ENCODE results near the gene CORO7.

CORO7 gene

DNA sequence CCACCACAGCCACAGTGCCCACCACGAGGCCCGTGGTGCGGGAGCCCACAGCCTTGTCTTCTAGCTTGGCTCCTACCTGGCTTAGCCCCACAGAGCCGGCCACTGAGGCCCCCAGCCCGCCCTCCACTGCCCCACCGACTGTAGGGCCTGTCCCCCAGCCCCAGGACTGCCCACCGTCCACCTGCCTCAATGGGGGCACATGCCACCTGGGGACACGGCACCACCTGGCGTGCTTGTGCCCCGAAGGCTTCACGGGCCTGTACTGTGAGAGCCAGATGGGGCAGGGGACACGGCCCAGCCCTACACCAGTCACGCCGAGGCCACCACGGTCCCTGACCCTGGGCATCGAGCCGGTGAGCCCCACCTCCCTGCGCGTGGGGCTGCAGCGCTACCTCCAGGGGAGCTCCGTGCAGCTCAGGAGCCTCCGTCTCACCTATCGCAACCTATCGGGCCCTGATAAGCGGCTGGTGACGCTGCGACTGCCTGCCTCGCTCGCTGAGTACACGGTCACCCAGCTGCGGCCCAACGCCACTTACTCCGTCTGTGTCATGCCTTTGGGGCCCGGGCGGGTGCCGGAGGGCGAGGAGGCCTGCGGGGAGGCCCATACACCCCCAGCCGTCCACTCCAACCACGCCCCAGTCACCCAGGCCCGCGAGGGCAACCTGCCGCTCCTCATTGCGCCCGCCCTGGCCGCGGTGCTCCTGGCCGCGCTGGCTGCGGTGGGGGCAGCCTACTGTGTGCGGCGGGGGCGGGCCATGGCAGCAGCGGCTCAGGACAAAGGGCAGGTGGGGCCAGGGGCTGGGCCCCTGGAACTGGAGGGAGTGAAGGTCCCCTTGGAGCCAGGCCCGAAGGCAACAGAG, 34.2 kb downstream of the CORO7 start:
- DNase-seq = no peak

DNA sequence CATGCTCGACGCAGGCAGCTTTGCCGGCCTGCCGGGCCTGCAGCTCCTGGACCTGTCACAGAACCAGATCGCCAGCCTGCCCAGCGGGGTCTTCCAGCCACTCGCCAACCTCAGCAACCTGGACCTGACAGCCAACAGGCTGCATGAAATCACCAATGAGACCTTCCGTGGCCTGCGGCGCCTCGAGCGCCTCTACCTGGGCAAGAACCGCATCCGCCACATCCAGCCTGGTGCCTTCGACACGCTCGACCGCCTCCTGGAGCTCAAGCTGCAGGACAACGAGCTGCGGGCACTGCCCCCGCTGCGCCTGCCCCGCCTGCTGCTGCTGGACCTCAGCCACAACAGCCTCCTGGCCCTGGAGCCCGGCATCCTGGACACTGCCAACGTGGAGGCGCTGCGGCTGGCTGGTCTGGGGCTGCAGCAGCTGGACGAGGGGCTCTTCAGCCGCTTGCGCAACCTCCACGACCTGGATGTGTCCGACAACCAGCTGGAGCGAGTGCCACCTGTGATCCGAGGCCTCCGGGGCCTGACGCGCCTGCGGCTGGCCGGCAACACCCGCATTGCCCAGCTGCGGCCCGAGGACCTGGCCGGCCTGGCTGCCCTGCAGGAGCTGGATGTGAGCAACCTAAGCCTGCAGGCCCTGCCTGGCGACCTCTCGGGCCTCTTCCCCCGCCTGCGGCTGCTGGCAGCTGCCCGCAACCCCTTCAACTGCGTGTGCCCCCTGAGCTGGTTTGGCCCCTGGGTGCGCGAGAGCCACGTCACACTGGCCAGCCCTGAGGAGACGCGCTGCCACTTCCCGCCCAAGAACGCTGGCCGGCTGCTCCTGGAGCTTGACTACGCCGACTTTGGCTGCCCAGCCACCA, 35.1 kb downstream of the CORO7 start:
- no peak for DNase-seq

DNA sequence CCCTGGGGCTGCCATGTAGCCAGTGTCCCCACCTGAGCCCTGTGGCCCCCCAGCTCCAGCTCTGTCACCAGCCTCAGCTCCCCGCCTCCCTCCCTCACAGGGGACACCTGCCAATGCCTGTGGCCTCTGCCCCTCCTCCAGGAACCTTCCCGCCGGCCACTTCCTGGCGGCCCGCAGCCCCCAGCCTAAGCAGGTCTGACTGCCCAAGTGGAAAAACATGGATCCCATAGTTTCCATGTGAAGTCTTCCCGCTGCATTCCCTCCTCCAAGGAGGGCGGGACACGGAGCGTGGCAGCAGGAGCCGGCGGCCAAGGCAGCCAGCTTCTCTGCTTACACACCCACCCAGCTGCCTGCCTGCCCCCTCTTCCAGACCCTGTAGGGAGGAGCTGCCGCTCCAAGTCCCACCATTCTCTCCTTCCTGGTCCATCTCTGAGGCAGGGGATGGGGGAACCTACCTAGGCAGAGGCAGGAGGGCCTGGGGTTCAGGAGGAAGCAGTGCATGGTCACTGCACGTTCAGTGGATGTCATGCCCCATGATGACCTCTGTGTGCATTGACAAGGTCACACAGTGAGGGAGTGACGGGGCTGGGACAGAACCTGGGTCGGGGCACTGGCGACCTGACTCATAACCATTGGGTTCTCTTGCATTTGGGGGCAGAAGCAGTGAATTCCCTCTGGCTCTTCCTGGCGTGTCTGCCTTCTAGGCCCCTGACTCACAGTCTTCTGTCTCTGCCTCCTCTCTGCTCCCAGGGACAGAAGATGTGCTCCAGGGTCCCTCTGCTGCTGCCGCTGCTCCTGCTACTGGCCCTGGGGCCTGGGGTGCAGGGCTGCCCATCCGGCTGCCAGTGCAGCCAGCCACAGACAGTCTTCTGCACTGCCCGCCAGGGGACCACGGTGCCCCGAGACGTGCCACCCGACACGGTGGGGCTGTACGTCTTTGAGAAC, 36.0 kb downstream of the CORO7 start:
- no peak for DNase-seq

DNA sequence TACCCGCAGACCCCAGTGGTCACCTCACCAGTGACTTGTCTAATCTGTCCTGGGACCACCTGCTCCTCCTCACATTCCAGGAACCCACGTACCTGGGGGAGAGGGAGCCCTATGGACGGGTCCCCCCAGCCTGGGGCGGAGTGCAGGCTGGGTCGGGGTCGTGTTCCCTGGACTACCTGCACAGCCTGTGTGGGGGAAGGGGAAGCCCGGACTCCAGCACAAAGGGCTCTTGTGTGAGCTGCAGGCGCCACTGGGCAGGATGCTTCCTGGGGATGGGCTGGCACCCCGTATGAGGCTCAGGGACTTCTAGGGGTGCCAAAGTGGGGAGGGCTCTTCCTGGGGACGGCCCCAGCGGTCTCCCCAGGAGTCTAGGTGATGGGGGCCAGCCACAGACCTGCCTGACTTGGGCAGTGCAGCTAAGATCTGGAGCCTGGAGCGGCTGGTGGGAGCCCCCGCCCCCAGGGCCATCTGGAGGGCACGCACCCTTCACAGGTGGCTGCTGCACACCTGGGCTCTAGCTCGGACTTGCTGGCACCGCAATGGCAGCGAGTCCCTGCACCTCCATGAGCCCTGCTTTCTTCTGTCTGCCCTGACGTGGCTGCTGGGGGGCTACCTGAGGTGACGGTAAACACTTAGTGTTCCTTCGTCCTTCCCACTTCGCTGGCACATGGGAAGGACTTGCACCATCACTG, 37.3 kb downstream of the CORO7 start:
- no peak for DNase-seq

DNA sequence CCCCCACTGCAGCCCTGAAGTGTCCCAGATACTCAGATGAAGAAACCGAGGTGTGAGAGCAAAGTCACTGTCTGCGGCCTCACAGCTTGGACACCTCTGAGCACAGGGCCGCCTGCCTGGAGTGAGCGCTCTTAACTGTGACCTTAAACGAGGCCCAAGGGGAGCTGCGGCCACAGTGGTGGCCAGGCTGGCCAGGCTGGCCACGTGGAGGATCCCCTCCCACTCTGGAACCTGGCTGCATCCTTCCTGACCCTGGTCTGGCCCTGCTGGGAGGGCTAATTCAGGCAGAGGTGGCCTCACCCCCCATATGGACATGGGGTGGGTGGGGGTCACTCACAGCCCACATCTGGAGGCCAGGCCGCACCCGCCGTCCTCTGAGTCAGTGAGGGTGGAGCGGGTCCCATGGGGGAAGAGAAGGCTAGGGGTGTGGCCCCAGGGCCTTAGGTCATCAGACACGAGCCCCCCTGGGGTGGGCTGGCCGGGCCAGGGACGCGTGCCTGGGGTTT, 38.2 kb downstream of the CORO7 start:
- no peak for DNase-seq

DNA sequence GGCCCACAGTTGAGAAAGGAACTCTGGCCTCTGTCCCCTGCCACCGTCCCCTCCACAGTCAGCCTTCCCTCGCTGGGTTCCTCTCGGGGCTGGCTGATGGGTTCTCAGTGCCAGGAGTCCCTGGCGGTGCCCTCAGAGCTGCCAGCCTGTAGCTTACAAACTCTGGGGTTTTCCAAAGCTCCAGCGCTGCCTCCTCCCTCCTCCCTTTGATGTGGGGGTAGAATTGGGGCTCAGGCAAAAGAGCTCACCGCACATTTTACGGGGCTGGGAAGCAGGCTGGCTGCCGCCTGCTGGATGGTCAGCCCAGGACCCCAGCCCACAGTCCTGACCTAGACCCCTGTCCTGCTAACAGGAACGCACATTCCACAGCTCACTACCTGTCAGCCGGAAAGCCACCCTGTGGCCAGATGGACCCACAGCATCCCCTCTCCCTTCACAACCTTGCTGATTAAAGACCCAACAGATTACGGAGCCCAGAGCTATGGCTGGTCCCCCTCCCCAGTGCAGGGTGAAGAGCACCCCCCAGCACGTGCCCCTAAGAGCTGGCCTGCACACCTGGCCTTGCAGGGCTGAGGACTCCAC, 38.7 kb downstream of the CORO7 start:
- DNase-seq = no peak

DNA sequence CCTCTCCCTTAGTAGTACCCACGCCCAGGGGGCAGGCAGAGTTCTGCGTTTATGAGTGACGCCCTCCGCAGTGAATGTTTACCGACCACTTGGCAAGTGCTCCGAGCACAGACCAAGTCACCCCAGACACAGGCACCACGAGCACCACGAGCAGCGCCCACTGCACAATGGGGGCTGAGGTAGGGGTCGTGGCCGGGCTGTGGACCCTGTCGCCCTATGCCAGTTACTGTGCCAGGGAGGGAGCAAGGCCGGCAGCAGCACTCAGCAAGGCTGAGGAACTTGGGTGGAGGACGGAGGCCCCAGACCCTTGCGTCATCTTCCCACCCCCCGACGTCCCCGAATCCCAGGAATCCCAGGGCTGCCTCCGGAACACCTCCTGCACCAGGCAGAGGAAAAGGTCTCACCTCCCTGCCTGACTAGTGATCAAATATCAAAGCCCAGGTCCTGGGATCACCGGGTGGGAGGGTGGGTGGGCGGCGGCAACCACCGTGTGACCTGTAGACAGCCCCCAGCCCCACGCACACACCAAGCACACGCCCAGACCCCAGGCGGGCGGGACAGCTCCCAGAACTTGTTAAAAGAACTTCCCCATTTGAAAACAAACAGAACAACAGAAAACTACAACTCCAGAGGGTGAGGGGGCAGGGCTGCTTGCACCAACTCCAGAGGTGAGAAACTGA, 39.4 kb downstream of the CORO7 start:
- no peak for DNase-seq

DNA sequence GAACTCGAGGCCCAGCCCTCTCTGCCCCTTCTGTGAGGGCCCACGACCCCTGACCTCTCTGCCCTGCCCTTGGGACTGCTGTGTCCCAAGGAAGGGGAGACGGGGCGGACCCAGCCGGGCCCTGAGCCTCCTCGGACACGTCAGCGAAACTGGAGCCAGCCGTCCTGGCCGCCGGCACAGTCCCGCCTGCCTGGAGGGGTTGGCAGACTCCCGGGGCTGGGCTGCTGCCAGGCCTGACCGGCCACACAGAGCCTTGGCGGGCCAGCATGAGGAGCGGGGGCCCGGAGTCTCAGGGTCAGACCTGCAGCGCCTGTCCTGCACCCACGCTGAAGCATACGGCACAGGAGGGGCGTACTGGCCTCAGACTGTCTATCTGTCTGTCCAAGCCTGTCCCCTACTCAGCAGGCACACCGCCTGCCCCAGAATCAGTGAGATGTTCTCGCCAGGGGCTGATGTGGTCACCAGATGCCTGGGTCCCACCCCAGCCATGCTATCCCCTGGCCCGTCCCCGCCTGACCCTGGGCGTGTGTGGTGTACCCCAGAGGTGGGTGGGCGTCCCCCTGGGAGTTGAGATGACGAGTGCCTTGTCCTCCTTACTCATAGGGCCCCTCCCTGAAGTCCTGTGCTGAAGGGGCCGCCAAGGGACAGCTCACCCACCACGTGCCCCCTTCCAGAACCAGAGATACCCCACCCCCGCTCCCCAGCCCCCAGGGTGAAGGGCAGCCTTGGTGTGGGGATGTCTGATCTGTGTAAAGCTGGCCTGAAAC, 40.1 kb downstream of the CORO7 start:
- no peak for DNase-seq

DNA sequence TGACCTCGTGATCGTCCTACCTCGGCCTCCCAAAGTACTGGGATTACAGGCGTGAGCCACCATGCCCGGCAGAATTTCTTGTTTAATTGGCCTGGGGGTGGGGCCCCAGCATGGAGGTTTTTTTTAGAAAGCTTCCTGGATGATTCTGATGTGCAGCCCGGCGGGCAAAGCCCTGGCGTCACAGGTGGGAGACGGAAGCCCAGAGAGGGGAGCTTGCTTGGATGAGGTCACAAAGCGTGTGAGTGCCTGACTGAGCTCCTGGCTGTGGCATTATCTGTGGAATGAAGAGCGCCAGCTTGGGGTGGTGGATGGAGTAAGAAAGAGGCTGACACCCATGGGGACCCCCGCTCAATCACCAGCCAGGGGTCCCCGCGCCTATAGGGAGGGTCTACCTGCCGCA, 40.7 kb downstream of the CORO7 start:
- DNase-seq = no peak

DNA sequence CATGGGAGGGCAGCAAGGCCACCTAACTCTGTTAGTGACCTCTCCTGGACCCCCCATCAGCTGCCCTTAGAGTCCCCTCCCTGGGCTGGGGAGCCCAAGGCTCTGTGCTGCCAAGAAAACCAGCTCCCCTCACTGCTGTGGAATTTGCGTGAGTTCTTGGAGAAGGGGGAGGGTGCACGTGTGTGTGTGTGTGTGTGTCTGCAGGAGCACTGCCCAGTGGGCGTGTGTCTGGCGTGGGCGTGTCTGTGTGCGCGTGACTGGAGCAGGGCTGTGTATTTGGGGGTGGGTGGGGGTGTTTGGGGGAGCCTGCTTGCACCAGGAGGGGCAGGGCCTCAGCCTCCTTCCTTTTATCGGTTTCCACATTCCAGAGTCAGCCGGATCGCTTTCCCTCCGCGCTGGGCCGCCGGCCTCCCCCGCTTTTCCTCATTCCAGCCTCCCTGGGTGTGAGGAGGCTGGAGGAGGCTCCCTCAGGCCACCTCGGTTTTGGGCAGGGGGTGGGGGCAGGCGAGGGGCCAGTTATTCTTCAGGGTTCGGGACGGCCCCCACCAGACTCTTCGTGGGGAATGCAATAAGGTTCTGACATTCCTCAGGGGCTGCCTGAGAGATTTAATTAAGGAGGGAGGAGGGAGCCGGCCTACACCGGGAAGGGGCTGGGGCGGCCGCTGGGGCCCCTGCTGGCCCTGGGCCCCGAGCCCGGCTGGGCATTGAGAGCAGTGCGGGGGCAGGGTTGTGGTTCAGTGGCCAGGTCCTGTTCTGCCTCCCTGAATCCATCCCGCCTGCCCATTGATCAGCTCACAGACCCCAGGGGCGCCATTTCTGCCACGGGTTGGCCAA, 42.3 kb downstream of the CORO7 start:
- DNase-seq = no peak

DNA sequence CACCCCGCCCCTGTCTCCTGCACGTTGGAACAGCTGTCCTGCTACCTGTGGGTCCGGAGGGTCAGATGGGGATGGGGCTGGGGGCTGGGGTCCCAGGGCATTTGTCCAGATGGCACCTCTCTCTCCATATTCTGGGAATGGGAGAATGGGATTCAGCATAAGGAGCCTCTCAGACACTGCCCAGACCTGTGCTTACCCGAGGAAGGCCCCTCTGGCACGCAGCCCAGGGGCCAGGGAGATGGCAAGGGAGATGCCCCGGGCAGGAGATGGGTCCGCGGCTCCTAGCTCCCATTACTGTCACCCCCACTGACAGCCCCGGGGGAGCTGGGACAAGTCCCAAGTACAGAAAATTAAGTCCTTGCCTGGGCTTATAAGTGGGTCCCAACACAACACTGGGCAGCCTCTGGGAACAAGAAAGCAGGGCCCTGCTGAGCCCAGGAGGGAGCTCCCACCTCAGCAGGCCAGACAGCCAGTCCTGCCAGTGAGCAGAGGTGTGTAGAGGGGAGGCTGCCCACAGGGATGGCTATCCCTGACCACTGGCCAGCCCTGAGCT, 43.0 kb downstream of the CORO7 start:
- DNase-seq = no peak

DNA sequence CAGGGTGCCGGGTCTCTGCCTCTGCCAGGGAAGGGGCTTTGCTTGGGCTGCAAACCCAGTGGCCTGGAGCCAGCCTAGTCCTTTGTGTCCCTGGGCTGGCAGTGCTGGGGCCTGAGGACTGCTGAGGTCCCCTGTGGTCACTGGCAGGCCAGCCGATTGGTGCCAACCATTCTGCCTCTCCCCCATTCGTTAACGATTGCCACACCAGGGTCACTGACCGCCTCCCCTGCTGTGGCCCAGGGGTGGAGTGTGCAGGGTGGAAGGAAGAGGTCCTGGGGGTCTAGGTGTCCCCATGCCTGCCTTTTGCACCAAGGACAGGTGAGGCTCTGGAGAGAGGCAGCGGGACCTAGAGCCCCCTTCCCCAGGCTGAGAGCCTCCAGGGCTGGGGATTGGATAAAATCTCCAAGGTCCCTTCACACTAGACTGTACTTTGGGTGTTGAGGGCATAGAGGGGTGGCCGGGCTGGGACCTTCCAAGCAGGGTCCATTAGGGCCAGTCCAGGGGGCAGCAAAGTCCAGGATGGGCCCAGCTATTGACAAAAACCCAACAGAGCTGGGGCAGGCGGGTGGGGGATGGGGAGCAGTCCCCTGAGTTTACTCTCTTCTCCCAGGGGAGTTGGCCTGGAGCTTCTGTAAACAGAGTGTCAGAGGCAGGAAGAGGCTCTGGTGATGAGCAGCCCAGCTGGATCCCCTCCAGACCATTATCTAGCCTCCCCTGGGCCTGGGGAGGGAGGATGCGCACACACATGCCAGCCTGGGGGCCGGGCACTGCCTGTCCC, 43.6 kb downstream of the CORO7 start:
- DNase-seq = peak; percentile 81

DNA sequence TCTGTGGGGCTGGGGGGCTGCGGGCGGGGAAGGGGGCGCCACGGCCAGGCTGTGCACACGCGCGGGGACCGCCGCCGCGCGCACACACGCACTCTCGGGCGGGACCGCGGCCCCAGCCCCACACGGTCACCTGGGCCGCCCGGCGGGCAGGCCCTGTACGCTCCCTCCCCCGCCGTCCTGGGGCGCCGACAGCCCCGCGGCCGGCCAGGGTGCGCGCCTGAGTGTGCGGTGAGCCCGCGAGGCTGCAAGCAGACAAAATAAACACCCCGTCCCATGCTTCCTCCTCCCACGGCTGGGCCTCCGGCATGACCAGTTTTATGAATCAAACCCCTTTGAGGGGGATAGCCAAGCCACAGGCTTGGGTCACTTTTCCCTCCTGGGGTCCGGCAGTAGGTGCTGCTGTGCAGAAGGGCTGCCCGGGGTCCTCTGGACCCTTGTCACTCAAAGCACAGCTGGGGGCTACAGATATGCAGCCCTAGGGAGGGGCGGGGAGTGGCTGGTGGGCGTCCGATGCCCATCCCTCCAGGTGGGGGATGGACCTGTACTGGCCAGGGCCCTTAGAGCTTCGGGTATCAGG, 44.3 kb downstream of the CORO7 start:
- no peak for DNase-seq

DNA sequence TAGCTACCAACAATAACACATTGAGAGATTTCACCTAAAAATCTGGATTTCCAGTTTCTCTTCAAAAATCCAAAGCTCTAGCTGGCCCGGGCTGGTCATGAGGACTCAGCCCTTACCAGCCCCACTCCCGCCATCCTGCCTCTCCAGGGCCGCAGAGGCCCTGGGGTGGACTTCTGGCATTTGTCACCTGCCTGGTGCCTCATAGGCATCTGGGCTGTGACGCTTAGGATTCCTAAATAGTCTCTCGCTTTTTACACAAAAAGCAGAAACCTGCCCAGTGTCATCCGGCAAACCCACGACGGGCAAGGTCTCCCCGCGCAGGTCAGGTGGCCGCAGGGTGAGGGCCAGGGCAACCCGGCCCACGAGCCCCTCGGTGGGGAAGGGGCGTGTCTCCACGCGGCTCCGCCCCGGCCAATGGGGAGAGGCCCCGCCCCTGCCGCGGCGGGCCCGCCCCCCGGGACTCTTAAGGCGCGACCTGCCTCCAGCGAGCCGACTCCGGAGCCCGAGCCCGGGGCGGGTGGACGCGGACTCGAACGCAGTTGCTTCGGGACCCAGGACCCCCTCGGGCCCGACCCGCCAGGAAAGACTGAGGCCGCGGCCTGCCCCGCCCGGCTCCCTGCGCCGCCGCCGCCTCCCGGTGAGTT, 44.9 kb downstream of the CORO7 start, which contains the start of gene VASN:
TSS of gene VASN (plus strand) at position 492 of the 644 bp plus-strand sequence. CDS start 9,030 bp downstream, outside the sequence.
- peak; percentile 11 for DNase-seq

DNA sequence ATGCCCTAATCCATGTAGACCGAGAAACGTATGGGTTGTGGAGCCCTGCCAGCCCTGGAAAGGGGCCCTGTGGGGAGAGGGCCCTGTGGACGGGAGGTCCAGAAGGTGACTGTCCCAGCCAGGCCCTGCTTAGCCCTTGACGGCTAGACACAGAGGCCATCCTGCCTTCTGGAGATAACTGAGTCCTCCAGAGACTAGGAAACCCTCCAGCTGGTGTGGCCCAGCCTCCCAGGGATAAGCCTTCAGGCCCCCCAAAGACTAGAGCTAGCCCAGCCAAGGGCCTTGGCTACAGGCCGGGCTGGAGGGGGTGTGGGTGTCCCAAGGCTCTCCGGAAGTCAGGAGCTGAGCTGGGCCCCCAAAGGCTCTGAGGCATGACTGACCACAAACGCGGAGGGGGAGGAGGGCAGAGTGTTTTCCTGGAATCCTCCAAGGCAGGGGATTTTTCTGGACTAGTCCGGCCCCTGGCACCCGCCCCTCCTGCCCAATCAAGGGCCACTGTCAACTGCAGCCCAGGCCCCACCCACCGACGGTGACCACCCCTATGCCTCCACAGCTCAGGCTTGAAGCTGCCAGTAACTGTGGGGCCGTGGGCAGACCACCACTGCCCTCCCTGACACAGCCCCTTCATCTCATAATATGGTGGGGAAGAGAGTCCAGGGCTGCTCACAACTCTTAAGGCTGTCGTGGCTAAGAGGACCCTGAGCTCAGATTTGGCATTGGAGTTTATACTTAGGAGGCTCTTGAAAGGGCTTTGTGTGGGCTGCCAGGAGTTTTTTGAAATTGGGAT, 45.6 kb downstream of the CORO7 start:
- DNase-seq = no peak

DNA sequence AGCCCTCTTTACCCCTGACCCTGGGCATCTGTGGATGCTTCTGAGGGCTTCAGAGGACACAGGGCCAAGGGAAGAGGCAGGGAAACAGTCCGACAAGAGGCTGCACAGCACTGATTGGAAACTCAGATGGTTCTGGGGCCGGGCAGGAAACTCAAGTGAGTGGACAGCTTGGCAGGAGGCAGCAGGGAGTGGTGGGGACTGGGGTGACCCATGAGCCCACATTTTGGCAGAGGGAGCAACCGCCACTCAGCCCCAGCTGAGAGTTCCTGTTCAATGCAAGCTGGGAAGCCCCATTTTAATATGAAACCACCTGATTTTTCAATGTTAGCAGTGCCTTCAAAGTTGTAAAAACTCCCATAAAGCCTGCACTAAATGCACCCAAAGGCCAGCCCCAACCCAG, 46.2 kb downstream of the CORO7 start:
- no peak for DNase-seq
